HG02981 (cell line): ENCODE data around the gene GRHL1.
"Not testable (repeated sequence)": the region's sequence is repeated elsewhere in the genome, so short reads cannot be mapped to it uniquely, and the experiment has no call there.

Source experiments
- ATAC-seq: cut with Tn5 transposase; IDR thresholded peaks from one replicate; pipeline ENCODE4 v1.9.1; 2021; ENCODE audit warnings: mild to moderate bottlenecking, moderate library complexity; ENCODE audit not compliant: unreplicated experiment

GRHL1 gene

DNA sequence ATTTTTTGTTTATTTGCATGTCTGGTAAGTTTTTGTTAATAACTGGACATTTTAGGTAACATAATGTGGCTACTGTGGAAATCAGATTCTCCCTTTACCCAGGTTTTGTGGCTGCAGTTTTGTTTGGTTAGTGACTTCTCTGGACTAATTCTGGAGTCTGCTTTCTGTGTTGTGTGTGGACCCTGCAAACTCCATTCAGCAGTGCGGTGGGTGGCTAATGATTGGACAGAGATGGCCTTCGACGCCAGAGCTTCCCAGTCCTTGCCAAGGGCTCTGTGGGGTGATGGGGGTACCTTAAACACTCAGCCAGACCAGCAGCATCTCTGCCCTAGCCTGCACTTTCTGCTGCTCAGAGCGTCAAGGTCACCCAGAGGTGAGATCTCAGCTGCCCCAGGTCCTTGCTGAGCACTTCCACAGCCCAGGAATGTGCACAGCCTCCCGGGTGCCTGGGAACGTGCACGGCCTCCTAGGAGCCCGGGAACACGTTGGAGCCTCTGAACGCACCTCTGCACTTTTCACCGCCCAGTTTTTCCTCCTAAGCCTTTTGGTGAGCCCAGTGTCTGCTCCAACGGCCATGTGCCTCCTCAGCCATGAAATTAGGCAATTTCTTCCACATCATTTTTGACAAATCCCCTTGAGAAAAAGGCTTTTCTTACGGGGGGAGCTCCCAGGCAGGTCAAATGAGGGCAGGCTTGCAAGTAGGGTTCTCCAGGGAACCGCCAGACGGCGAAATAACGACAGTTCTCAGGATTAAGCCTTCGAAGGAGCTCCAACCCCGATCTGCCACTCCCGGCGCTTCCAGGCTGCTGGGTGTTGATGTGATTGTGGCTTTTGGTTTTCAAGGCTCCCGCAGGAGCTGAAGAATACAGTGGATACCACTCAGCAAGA, 56.7 kb downstream of the GRHL1 start:
- no peak for ATAC-seq

DNA sequence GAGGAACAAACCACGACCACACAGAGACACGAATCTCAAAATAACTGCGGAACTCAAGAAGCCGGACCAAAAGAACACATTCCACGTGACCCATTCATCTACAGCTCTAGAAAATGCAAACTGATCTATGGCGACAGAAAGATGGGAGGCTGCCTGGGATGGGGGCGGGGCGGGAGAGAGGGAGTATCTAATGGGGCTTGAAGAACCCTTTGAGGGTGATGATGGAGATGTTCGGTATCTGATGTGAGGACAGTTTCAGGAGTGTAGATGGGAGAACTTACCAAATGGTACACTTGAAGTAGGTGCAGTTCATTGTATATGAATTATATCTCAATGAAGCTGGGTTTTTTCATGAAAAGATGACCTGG, 57.3 kb downstream of the GRHL1 start:
- no peak for ATAC-seq

DNA sequence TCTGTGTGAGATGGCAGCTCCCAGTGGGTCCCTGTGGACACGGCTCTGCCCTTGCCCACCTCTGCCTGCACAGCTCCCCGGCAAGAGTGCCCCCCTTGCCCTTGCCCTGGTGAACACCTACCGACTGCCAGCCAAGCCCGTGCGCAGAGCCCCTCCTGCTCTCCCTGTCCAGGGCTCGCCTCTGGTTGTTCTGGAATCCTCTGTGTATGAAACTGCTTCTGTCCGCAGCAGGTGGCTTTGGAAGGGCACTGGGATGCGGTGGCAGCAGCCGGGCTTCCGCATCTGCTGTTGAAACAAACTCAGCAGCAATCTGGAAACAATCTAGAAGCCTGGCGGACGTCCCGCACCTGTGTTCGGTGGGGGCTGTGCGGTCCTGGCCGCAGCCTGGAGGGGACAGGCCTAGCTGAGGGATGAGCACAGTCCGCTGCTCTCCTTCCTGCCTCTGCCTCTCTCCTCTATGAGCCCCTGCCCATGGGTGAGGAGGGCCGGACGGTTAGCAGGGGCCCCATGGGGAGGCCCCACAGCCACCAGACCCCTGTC, 57.8 kb downstream of the GRHL1 start:
- no peak for ATAC-seq

- ATAC-seq = no peak
Observed at GRCh38 chr2:10009811-10010781, 58.6 kb downstream of the GRHL1 start.

GRCh38 chr2:10010861-10011605, 59.5 kb downstream of the GRHL1 start:
- ATAC-seq = not testable (repeated sequence)

DNA sequence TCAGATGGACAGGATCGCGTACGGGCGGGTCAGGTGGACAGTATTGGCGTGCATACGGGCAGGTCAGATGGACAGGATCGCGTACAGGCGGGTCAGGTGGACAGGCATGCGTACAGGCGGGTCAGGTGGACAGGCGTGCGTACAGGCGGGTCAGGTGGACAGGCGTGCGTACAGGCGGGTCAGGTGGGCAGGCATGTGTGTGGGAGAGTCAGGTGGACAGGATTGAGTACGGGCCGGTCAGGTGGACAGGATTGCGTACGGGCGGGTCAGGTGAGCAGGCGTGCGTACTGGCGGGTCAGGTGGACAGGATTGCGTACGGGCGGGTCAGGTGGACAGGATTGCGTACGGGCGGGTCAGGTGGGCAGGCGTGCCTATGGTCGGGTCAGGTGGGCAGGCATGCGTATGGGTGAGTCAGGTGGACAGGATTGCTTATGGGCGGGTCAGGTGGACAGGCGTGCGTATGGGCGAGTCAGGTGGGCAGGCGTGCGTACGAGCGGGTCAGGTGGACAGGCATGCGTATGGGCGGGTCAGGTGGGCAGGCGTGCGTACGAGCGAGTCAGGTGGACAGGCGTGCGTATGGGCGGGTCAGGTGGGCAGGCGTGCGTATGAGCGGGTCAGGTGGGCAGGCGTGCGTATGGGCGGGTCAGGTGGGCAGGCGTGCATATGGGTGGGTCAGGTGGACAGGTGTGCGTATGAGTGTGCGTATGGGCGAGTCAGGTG, 60.3 kb downstream of the GRHL1 start:
- ATAC-seq = not testable (repeated sequence)

- ATAC-seq = not testable (repeated sequence)
Observed at GRCh38 chr2:10012366-10012962, 61.0 kb downstream of the GRHL1 start.

DNA sequence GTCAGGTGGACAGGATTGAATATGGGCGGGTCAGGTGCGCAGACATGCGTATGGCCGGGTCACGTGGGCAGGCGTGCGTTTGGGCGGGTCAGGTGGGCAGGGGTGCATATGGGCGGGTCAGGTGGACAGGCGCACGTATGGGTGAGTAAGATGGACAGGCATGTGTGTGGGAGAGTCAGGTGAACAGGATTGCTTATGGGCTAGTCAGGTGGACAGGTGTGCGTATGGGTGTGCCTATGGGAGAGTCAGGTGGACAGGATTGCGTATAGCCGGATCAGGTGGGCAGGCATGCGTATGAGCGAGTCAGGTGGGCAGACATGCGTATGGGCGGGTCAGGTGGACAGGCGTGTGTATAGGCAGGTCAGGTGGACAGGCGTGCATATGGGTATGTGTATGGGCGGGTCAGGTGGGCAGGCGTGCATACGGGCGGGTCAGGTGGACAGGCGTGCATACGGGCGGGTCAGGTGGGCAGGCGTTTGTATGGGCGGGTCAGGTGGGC, 61.5 kb downstream of the GRHL1 start:
- no peak for ATAC-seq

- ATAC-seq = not testable (repeated sequence)
Observed at GRCh38 chr2:10013651-10014417, 62.3 kb downstream of the GRHL1 start.

DNA sequence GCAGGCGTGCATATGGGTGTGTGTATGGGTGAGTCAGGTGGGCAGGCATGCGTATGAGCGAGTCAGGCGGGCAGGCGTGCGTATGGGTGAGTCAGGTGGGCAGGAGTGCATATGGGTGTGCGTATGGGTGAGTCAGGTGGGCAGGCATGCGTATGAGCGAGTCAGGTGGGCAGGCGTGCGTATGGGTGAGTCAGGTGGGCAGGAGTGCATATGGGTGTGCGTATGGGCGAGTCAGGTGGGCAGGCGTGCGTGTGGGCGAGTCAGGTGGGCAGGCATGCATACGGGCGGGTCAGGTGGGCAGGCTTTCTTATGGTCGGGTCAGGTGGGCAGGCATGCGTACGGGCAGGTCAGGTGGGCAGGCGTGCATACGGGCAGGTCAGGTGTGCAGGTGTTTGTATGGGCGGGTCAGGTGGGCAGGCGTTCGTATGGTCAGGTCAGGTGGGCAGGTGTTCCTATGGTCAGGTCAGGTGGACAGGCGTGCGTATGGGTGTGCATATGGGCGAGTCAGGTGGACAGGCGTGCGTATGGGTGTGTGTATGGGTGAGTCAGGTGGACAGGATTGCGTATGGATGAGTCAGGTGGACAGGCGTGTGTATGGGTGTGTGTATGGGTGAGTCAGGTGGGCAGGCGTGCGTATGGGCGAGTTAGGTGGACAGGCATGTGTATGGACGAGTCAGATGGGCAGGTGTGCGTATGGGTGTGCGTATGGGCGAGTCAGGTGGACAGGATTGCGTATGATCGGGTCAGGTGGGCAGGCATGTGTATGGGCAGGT, 63.1 kb downstream of the GRHL1 start:
- ATAC-seq = no peak

GRCh38 chr2:10015376-10015989, 64.0 kb downstream of the GRHL1 start:
- not testable (repeated sequence) for ATAC-seq

DNA sequence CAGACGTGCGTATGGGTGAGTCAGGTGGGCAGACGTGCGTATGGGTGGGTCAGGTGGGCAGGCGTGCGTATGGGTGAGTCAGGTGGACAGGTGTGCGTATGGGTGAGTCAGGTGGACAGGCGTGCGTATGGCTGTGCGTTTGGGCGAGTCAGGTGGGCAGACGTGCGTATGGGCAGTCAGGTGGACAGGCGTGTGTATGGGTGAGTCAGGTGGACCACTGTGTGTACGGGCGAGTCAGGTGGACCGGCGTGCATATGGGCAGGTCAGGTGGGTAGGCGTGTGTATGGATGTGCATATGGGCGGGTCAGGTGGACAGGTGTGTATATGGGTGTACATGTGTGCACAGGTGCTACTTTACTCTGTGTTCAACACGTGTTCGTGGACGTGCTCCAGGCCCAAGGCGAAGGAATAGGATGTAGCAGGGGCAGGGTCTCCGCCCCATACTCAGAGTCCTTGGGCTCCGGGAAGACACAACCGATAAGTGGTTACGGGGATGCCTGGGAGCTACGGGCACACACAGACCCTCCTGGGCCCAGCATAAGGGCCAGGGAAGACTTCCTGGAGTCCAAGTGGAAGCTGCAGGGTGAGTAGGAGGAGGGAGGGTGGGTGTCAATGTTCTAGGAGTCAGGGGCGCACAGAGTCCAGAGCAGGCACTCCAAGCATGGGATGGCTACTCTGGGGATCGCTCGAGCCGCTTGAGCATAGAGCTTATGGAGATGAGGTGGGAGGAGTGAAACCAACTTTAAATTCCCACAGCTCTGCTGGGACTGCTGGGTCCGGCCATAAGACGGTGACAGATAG, 64.7 kb downstream of the GRHL1 start:
- no peak for ATAC-seq

DNA sequence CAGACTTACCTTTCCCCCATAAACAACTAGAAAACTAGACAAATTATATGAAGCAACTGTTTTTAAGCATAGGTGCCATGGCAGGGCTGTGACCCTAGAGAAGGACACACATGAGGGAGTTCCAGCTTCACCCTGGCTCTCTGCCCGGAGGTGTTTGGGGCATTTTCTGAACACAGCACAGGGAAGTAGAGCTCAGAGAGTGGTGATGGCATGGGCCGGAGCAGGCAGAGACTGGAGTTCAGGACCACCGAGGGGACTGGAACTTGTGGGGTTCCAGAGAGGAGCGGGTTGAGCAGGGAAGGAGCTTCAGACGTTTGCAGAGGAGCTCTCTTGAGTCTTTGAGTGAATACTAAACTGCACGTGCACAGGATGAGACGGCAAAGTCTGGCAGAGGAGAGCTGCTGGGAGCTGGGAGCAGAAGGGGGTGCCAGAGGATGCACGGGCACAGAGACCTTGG, 65.3 kb downstream of the GRHL1 start:
- no peak for ATAC-seq

- ATAC-seq = no peak
Observed at GRCh38 chr2:10017313-10017941, 65.9 kb downstream of the GRHL1 start.

- no peak for ATAC-seq
Observed at GRCh38 chr2:10019174-10019573, 67.7 kb downstream of the GRHL1 start.
